A549 (cell line): ENCODE results near the gene OR51B2.

Experiments used
- CTCF ChIP-seq: fragments of >200 bp; sonication (Bioruptor Twin); formaldehyde crosslinking; IDR thresholded peaks from 3 replicates; pipeline ENCODE4 v1.5.1; 2016
- ELK1 ChIP-seq: fragments of 150-350 bp; IDR thresholded peaks from 2 replicates; pipeline ENCODE4 v1.6.1; 2014; ENCODE audit warnings: low read depth, mild to moderate bottlenecking, low read length
- ESRRA ChIP-seq: fragments of 150-350 bp; IDR thresholded peaks from 2 replicates; pipeline ENCODE4 v1.6.1; 2014; ENCODE audit warnings: mild to moderate bottlenecking, low read length, borderline replicate concordance
- JUNB ChIP-seq: fragments of >200 bp; sonication (Bioruptor Twin); formaldehyde crosslinking; IDR thresholded peaks from 2 replicates; pipeline ENCODE4 v1.6.1; 2016
- MAX ChIP-seq: IDR thresholded peaks from 2 replicates; pipeline ENCODE4 v1.6.1; 2012
- MAZ ChIP-seq: fragments of 150-350 bp; IDR thresholded peaks from 2 replicates; pipeline ENCODE4 v1.6.1; 2014; ENCODE audit warnings: antibody characterized with exemption, low read depth, low read length, borderline replicate concordance
- MYC ChIP-seq: IDR thresholded peaks from 2 replicates; pipeline ENCODE4 v1.6.1; 2012; ENCODE audit warnings: mild to moderate bottlenecking, inconsistent platforms, low read length, improper control_type of control experiment, borderline replicate concordance
- NR3C1 ChIP-seq: fragments of >200 bp; sonication (Bioruptor Twin); formaldehyde crosslinking; IDR thresholded peaks from 3 replicates; pipeline ENCODE4 v1.6.1; 2017
- PBX3 ChIP-seq: IDR thresholded peaks from 2 replicates; pipeline ENCODE4 v1.6.1; 2012
- POLR2A ChIP-seq: IDR thresholded peaks from 2 replicates; pipeline ENCODE4 v1.6.1; 2012; ENCODE audit warnings: mild to moderate bottlenecking, low read length
- RARB ChIP-seq: fragments of 250-450 bp; sonication (Bioruptor Pico); IDR thresholded peaks from 2 replicates; pipeline ENCODE4 v1.8.0; 2021; ENCODE audit warnings: mild to moderate bottlenecking, moderate library complexity
- REST ChIP-seq: fragments of 200-600 bp; sonication (generic); IDR thresholded peaks from 2 replicates; pipeline ENCODE4 v1.6.1; 2016; ENCODE audit warnings: antibody characterized with exemption, mild to moderate bottlenecking, moderate library complexity
- ZFP36 ChIP-seq: fragments of 450-650 bp; IDR thresholded peaks from 2 replicates; pipeline ENCODE4 v1.6.1; 2014; ENCODE audit warnings: borderline replicate concordance; ENCODE audit not compliant: partially characterized antibody
- TF ChIP-seq, protein P1 (sequence below): fragments of 450-650 bp; IDR thresholded peaks from 2 replicates; pipeline ENCODE4 v1.6.1; 2014; ENCODE audit warnings: antibody characterized with exemption

DNA sequence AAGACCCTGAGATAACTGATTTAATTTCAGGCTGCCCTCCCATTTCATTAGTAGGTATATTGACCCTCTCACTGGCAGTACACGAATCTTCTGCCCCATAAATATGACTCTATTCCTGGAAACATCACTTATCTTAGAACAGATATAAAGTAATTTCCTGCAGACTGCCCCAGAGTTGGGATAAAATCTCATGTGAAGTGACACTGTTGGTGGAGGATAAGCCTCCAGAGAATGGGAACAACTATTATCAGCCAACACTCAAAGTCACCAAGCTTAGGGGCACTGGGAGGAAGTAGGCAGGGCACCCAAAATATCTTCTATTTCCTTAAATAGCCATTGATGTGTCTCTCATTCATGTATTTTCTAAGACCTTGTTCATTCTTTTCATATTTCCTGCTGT, 11.1 kb upstream of the OR51B2 start:
- TF ChIP-seq MYC (no peak), CTCF (no peak), NR3C1 (no peak), MAZ (no peak), PBX3 (no peak), REST (no peak), JUNB (no peak), POLR2A (no peak), ESRRA (no peak), ZFP36 (no peak), MAX (no peak), ELK1 (no peak), RARB (CRISPR knock-in tag) (no peak)
- TF ChIP-seq, protein P1, sequence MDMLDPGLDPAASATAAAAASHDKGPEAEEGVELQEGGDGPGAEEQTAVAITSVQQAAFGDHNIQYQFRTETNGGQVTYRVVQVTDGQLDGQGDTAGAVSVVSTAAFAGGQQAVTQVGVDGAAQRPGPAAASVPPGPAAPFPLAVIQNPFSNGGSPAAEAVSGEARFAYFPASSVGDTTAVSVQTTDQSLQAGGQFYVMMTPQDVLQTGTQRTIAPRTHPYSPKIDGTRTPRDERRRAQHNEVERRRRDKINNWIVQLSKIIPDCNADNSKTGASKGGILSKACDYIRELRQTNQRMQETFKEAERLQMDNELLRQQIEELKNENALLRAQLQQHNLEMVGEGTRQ, result no peak
